KMS-11 (cell line): ENCODE results near the gene FAM168A.
A peak's percentile ranks its signal among the peaks of the same experiment; 100 is the strongest.

ENCODE experiments used
- H2AFZ ChIP-seq: fragments of 200-600 bp; sonication (generic); 2 replicates; pipeline ENCODE4 v1.6.1; 2016; ENCODE audit warnings: antibody characterized with exemption, mixed run types, low read depth
- H3K27ac ChIP-seq: fragments of 200-600 bp; sonication (generic); 2 replicates; pipeline ENCODE4 v1.6.1; 2016; ENCODE audit warnings: mild to moderate bottlenecking, mixed run types
- H3K27me3 ChIP-seq: fragments of 200-600 bp; sonication (generic); 2 replicates; pipeline ENCODE4 v1.6.1; 2017; ENCODE audit warnings: mild to moderate bottlenecking, low read depth, mixed run types, moderate library complexity; ENCODE audit not compliant: insufficient read depth
- H3K36me3 ChIP-seq: fragments of 200-600 bp; sonication (generic); 2 replicates; pipeline ENCODE4 v1.6.1; 2017; ENCODE audit warnings: mild to moderate bottlenecking, mixed run types; ENCODE audit not compliant: insufficient read depth
- H3K4me1 ChIP-seq: fragments of 200-600 bp; sonication (generic); 2 replicates; pipeline ENCODE4 v1.6.1; 2016; ENCODE audit warnings: mild to moderate bottlenecking, low read depth, mixed run types; ENCODE audit not compliant: poor library complexity, severe bottlenecking
- H3K4me2 ChIP-seq: fragments of 200-600 bp; sonication (generic); 2 replicates; pipeline ENCODE4 v1.7.0; 2016; ENCODE audit warnings: mild to moderate bottlenecking, mixed run types
- H3K4me3 ChIP-seq: fragments of 200-600 bp; sonication (generic); IDR thresholded peaks from 2 replicates; pipeline ENCODE4 v1.6.1; 2017; ENCODE audit warnings: low read depth, low read length, mixed read lengths; ENCODE audit not compliant: insufficient read depth
- H3K79me2 ChIP-seq: fragments of 200-600 bp; sonication (generic); 2 replicates; pipeline ENCODE4 v1.6.1; 2016; ENCODE audit warnings: low read depth, mixed run types; ENCODE audit not compliant: insufficient read depth
- H3K9ac ChIP-seq: fragments of 200-600 bp; sonication (generic); 2 replicates; pipeline ENCODE4 v1.6.1; 2016; ENCODE audit warnings: mild to moderate bottlenecking, mixed run types
- H4K20me1 ChIP-seq: fragments of 200-600 bp; sonication (generic); 2 replicates; pipeline ENCODE4 v1.6.1; 2016; ENCODE audit warnings: mild to moderate bottlenecking, mixed run types; ENCODE audit not compliant: insufficient read depth
- CTCF ChIP-seq: fragments of 200-600 bp; sonication (generic); conservative IDR thresholded peaks from 2 replicates; pipeline ENCODE4 v1.6.1; 2017; ENCODE audit warnings: low read depth, mild to moderate bottlenecking, antibody characterized with exemption, low read length, moderate library complexity, mixed read lengths

The FAM168A gene

GRCh38 chr11:73350908-73351636, 246.8 kb downstream of the FAM168A start:
- H3K9ac ChIP-seq: no peak overlapping the region
- H3K4me1 ChIP-seq: no peaks in the 10 kb centered on the region
- no peaks in the 10 kb centered on the region for H3K79me2 ChIP-seq
- peak; percentile 96 for TF ChIP-seq CTCF
- no peak overlapping the region for H3K27ac ChIP-seq
- H3K4me3 ChIP-seq: no peak overlapping the region
- H2AFZ ChIP-seq: no peak overlapping the region
- H3K36me3 ChIP-seq: no peaks in the 10 kb centered on the region
- no peaks in the 10 kb centered on the region for H3K27me3 ChIP-seq
- no peaks in the 10 kb centered on the region for H4K20me1 ChIP-seq
- H3K4me2 ChIP-seq: no peak overlapping the region
